Measurements from ENCODE around the gene PTPN21. TPM values are rescaled to one million over a fixed set of nuclear protein-coding genes. Genes with fewer than 3 reads are reported as not detected.
A peak's percentile ranks its signal among the peaks of the same experiment; 100 is the strongest.

PTPN21 gene
- total RNA-seq = 12.6 TPM

- peak; percentile 82 for ATAC-seq
- peak; percentile 83 for DNase-seq (ENCODE audit: low spot score)
Observed at GRCh38 chr14:88554457-88555286, at the start of gene PTPN21. PTPN21 (minus strand) TSS chr14:88555007; CDS start chr14:88550417, 4,590 bp downstream.

GRCh38 chr14:88604212-88604611 is 49.4 kb upstream of the PTPN21 start:
- no peak for ATAC-seq

GRCh38 chr14:88599761-88600439 is 45.1 kb upstream of the PTPN21 start:
- ATAC-seq = no peak
- no peak for DNase-seq (ENCODE audit: low spot score)

More at GRCh38 chr14:88604212-88604611, 49.4 kb upstream of the PTPN21 start:
- DNase-seq (ENCODE audit: low spot score) = no peak

- no peak for ATAC-seq
- DNase-seq (ENCODE audit: low spot score) = no peak
Observed at GRCh38 chr14:88599326-88599725, 44.5 kb upstream of the PTPN21 start.

GRCh38 chr14:88598097-88598675 is 43.4 kb upstream of the PTPN21 start:
- ATAC-seq = peak; percentile 67
- DNase-seq (ENCODE audit: low spot score) = no peak

GRCh38 chr14:88597601-88598000 is 42.8 kb upstream of the PTPN21 start:
- DNase-seq (ENCODE audit: low spot score) = no peak
- ATAC-seq = no peak

- ATAC-seq = no peak
- DNase-seq (ENCODE audit: low spot score) = no peak
Observed at GRCh38 chr14:88597038-88597437, 42.2 kb upstream of the PTPN21 start.

GRCh38 chr14:88592031-88592430 is 37.2 kb upstream of the PTPN21 start:
- DNase-seq (ENCODE audit: low spot score) = no peak

GRCh38 chr14:88590173-88590572 is 35.4 kb upstream of the PTPN21 start:
- DNase-seq (ENCODE audit: low spot score) (no peak), ATAC-seq (no peak)

More at GRCh38 chr14:88592031-88592430, 37.2 kb upstream of the PTPN21 start:
- ATAC-seq = no peak

- DNase-seq (ENCODE audit: low spot score) = no peak
- ATAC-seq = no peak
Observed at GRCh38 chr14:88588081-88588480, 33.3 kb upstream of the PTPN21 start.

GRCh38 chr14:88584451-88584850 is 29.6 kb upstream of the PTPN21 start:
- DNase-seq (ENCODE audit: low spot score) (no peak), ATAC-seq (no peak)

- no peak for ATAC-seq
- no peak for DNase-seq (ENCODE audit: low spot score)
Observed at GRCh38 chr14:88576222-88576621, 21.4 kb upstream of the PTPN21 start.

GRCh38 chr14:88572117-88572516 is 17.3 kb upstream of the PTPN21 start:
- DNase-seq (ENCODE audit: low spot score) (no peak), ATAC-seq (no peak)

GRCh38 chr14:88568196-88568595 is 13.4 kb upstream of the PTPN21 start:
- no peak for ATAC-seq
- no peak for DNase-seq (ENCODE audit: low spot score)

GRCh38 chr14:88565427-88565826 is 10.6 kb upstream of the PTPN21 start:
- no peak for DNase-seq (ENCODE audit: low spot score)
- ATAC-seq = no peak

- DNase-seq (ENCODE audit: low spot score) (no peak), ATAC-seq (no peak)
Observed at GRCh38 chr14:88563845-88564244, 9.0 kb upstream of the PTPN21 start.

GRCh38 chr14:88562831-88563686 is 8.3 kb upstream of the PTPN21 start, which contains the start of gene ZC3H14:
ZC3H14 (plus strand) TSS chr14:88563037; CDS start chr14:88563134, 97 bp downstream.
- ATAC-seq = peak; percentile 92
- DNase-seq (ENCODE audit: low spot score) = peak; percentile 90

GRCh38 chr14:88562532-88562830 is 7.7 kb upstream of the PTPN21 start:
- DNase-seq (ENCODE audit: low spot score) (no peak), ATAC-seq (no peak)

- DNase-seq (ENCODE audit: low spot score) (no peak), ATAC-seq (no peak)
Observed at GRCh38 chr14:88559852-88560251, 5.0 kb upstream of the PTPN21 start.

GRCh38 chr14:88556581-88556980 is 1.8 kb upstream of the PTPN21 start:
- DNase-seq (ENCODE audit: low spot score) (no peak), ATAC-seq (no peak)

- ATAC-seq = peak; percentile 4
- peak; percentile 49 for DNase-seq (ENCODE audit: low spot score)
Observed at GRCh38 chr14:88553886-88554456, 836 bp downstream of the PTPN21 start.
